RWPE1 (cell line): Measurements from ENCODE around the gene PPRC1.

Experiments used
- CTCF ChIA-PET: fragments of 350-600 bp; sonication (Branson Sonifier 250); formaldehyde crosslinking; extraction: SDS; loops from one replicate; lab custom pipeline; 2021; lab: Yijun Ruan, JAX
- POLR2A ChIA-PET: fragments of 400-600 bp; formaldehyde crosslinking; extraction: SDS; loops from one replicate; lab custom pipeline; 2020; ENCODE audit warnings: antibody characterized with exemption; ENCODE audit not compliant: low non-redundant PET; lab: Yijun Ruan, JAX
- DNase-seq: peaks from one replicate; pipeline ENCODE4 v3.0.0; 2012; ENCODE audit warnings: low spot score
- H3K27ac ChIP-seq: fragments of 450-650 bp; 2 replicates; pipeline ENCODE4 v1.5.1; 2017
- TF ChIP-seq, protein P1 (sequence below): fragments of 450-650 bp; conservative IDR thresholded peaks from 2 replicates; pipeline ENCODE4 v1.5.1; 2017; ENCODE audit warnings: low read depth, mild to moderate bottlenecking

The PPRC1 gene

DNA sequence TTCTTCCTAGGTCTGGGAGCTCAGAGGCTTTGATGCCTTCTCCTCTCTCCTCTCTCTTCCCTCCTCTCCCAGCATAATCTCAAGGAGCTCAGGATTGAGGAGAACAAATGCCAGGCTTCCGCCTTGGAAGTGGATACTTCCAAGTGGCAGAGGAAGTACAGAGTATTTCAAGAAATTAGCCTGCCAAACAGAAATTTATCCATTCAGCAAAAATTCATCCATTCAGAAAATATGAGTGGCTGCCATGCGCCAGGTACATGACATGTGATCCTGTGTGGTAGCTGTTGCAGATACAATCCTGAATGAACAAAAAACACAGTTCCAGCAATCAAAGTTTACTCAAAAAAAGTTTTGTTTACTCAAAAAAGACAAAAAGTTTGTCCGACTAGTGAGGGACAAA is 37.8 kb downstream of the PPRC1 start:
- ChIA-PET POLR2A (no interaction called here), CTCF (interaction anchor here (0.6 to 2.3 kb wide), 3 partner anchors 15 to 223 kb away, joined by 4 to 16 read pairs (median 7); no protein-coding TSS in a partner anchor)
- no peak for DNase-seq
- TF ChIP-seq, protein P1, sequence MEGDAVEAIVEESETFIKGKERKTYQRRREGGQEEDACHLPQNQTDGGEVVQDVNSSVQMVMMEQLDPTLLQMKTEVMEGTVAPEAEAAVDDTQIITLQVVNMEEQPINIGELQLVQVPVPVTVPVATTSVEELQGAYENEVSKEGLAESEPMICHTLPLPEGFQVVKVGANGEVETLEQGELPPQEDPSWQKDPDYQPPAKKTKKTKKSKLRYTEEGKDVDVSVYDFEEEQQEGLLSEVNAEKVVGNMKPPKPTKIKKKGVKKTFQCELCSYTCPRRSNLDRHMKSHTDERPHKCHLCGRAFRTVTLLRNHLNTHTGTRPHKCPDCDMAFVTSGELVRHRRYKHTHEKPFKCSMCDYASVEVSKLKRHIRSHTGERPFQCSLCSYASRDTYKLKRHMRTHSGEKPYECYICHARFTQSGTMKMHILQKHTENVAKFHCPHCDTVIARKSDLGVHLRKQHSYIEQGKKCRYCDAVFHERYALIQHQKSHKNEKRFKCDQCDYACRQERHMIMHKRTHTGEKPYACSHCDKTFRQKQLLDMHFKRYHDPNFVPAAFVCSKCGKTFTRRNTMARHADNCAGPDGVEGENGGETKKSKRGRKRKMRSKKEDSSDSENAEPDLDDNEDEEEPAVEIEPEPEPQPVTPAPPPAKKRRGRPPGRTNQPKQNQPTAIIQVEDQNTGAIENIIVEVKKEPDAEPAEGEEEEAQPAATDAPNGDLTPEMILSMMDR: no peak
- H3K27ac ChIP-seq: no peak overlapping the region

DNA sequence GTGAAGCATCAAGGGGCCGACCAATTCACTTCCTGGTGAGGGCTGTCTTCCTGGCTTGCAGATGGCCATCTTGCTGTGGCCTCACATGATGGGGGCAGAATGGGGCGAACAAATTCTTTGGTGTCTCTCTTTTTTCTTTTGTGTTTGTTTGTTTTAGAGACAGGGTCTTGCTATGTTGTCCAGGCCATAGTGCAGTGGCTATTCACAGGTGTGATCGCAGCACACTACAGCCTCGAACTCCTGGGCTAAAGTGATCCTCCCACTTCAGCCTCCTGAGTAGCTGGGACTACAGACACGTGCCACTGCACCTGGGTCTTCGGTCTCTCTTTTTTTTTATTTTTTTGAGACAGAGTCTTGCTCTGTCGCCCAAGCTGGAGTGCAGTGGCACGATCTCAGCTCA is 39.4 kb downstream of the PPRC1 start:
- ChIA-PET CTCF (no interaction called here), POLR2A (interaction anchor here (0.6 kb wide), 1 partner anchor 226 kb away, joined by 4 read pairs; no protein-coding TSS in a partner anchor)
- no peak overlapping the region for H3K27ac ChIP-seq
- DNase-seq: no peak
- TF ChIP-seq, protein P1: no peak

DNA sequence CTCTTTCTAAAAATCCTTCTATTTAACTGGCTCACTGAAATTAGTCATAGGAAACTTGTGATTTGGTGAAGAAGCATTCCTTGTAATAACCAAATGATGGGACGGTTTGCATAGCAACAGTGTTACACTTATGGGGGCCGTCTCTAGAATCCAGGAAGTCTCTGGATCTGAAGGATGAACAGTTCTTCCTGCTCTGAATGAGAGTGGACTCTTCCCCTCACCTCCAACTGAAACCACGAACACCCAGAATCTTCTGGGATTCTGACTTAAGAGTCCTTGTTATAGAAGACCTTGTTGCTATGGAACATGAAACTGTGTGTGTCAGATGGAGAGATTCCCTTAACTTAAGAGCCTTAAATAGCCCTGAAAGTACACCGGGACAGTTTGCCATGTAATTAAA is 42.6 kb downstream of the PPRC1 start:
- ChIA-PET CTCF (no interaction called here), POLR2A (no interaction called here)
- TF ChIP-seq, protein P1: no peak
- no peak overlapping the region for H3K27ac ChIP-seq
- DNase-seq: no peak

DNA sequence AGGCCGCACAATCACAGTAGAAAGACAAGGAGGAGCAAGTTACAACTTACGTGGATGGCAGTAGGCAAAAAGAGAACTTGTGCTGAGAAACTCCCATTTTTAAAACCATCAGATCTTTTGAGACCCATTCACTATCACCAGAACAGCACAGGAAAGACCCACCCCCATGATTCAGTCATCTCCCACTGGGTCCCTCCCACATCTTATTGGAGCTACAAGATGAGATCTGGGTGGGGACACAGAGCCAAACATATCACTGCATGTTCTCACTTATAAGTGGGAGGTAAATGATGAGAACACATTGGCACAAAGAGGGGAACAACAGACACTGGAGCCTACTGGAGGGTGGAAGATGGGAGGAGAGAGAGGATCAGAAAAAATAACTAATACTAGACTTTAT is 51.8 kb downstream of the PPRC1 start:
- ChIA-PET POLR2A (no interaction called here), CTCF (interaction anchor here (0.7 kb wide), 1 partner anchor 53 kb away, joined by 3 read pairs; no protein-coding TSS in a partner anchor)
- TF ChIP-seq, protein P1: no peak
- no peak for DNase-seq
- no peak overlapping the region for H3K27ac ChIP-seq

DNA sequence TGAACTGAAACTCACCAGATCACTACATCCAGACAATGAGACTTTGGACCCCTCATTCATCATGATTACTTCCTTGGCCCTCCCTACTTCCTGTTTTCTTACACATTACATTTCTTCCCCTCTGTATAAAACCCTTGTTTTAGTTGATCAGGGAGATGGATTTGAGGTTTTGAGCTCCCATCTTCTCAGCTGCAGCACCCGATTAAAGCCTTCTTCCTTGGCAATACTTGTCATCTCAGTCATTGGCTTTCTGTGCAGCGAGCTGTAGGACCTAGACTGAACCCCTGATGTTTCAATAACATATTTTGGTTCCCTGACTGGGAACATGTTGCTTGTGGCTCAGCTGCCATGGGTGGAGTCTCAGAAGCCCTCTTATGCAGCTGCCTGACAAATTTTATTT is 52.4 kb downstream of the PPRC1 start:
- TF ChIP-seq, protein P1: no peak
- DNase-seq: no peak
- ChIA-PET POLR2A (interaction anchor here (0.7 kb wide), 1 partner anchor 42 kb away, joined by 3 read pairs; no protein-coding TSS in a partner anchor), CTCF (interaction anchor here (0.6 kb wide), 1 partner anchor 20 kb away, joined by 5 read pairs; no protein-coding TSS in a partner anchor)
- H3K27ac ChIP-seq: no peak overlapping the region

DNA sequence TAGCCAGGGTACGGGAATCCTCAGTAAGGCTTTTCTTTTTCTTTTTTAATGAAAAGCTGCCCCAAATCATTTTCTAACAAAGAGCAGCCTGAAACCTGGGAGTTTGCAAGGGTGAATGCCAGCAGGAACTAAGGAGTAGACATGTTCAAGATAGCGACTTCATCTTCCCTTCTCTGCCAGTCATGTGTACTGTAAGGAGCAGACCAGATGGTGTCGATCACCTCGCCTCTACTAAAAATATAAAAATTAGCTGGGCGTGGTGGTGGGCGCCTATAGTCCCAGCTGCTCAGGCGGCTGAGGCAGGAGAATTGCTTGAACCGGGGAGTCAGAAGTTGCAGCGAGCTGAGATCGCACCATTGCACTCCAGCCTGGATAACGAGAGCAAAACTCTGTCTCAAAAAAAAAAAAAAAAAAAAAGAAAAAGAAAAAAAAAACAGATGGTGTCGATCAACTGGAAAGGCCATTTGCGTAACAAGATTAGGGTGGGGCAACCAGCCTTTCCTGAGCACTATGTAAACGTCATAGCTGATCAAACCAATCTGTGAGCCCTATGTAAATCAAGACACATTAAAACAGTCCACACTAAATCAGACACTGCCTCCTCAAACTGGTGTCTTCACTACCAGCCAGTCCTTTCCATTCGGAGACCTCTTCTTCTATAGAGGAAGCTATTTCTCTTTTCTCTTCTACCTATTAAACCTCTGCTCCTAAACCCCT is 53.1 kb downstream of the PPRC1 start:
- ChIA-PET POLR2A (interaction anchor here (0.7 kb wide), 1 partner anchor 42 kb away, joined by 3 read pairs; no protein-coding TSS in a partner anchor), CTCF (interaction anchor here (0.6 kb wide), 1 partner anchor 20 kb away, joined by 5 read pairs; no protein-coding TSS in a partner anchor)
- no peak overlapping the region for H3K27ac ChIP-seq
- DNase-seq: no peak
- TF ChIP-seq, protein P1: no peak
